ENCODE results near the gene LY86. TPM values are rescaled to one million over a fixed set of nuclear protein-coding genes. Genes with fewer than 3 reads are reported as not detected.

The LY86 gene
- total RNA-seq = not detected in 2 replicates

DNA sequence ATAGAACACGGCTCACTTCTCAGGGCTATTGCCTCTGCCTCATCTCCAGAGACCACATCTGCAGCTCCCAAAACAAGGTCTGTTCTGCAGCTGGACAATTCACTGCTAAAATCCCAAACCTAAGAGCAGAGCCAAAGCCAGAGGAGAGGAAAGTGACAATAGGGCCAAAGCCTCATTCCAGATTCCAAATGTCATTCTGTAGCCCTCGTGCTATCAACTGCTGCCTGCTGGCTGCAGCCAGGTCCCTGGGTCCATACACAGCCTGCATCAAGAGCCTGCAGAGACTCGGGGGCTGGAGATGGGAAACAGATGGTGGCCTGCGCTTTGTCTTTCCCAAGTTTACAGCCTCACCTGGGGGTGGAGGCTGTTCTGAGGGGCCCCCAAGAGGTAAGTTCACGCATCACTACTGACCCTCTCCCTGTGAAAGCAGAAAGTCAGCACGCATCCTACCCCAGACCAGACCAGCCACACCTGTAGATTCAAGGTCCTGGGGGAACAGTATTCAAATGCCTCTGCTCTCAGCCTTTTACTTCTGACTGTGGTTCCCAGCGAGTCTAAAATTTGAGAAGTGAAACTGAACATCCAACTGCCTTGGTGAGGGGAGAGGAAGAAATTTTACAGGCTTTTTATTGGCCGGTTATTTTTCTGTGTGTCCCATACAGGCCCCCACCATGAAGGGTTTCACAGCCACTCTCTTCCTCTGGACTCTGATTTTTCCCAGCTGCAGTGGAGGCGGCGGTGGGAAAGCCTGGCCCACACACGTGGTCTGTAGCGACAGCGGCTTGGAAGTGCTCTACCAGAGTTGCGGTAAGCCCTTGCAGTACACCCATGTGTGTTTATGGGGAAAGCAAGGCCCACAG is at the start of gene LY86:
Gene LY86, plus strand, starts transcription at position 657 of the 860 bp plus-strand sequence. Its CDS starts 15 bp downstream, at position 672.

